GM21528 (cell line): Measurements from ENCODE around the gene SCAMP3.
A peak's percentile ranks its signal among the peaks of the same experiment; 100 is the strongest.
"Not testable (repeated sequence)": the region's sequence is repeated elsewhere in the genome, so short reads cannot be mapped to it uniquely, and the experiment has no call there.

ENCODE experiments used
- ATAC-seq: cut with Tn5 transposase; IDR thresholded peaks from one replicate; pipeline ENCODE4 v1.9.1; 2021; ENCODE audit warnings: mild to moderate bottlenecking, moderate library complexity; ENCODE audit not compliant: unreplicated experiment, low FRiP score

SCAMP3 gene

GRCh38 chr1:155233502-155233901, 28.7 kb downstream of the SCAMP3 start:
- ATAC-seq: not testable (repeated sequence)

- ATAC-seq: not testable (repeated sequence)
Measured at GRCh38 chr1:155232001-155232978, 29.9 kb downstream of the SCAMP3 start.

- ATAC-seq: not testable (repeated sequence)
Measured at GRCh38 chr1:155231302-155231701, 30.9 kb downstream of the SCAMP3 start.

- no peak for ATAC-seq
Measured at GRCh38 chr1:155228096-155228427, 34.1 kb downstream of the SCAMP3 start.

GRCh38 chr1:155227261-155228095, 34.7 kb downstream of the SCAMP3 start:
- ATAC-seq: peak; percentile 89

- ATAC-seq: no peak
Measured at GRCh38 chr1:155226910-155227260, 35.3 kb downstream of the SCAMP3 start.

- ATAC-seq: no peak
Measured at GRCh38 chr1:155226188-155226909, 35.8 kb downstream of the SCAMP3 start.

- not testable (repeated sequence) for ATAC-seq
Measured at GRCh38 chr1:155225404-155225759, 36.8 kb downstream of the SCAMP3 start.

GRCh38 chr1:155223047-155223446, 39.1 kb downstream of the SCAMP3 start:
- no peak for ATAC-seq

GRCh38 chr1:155220211-155220965, 41.8 kb downstream of the SCAMP3 start:
- not testable (repeated sequence) for ATAC-seq

- no peak for ATAC-seq
Measured at GRCh38 chr1:155219592-155220031, 42.5 kb downstream of the SCAMP3 start.

GRCh38 chr1:155218854-155219591, 43.1 kb downstream of the SCAMP3 start:
- ATAC-seq: no peak

- not testable (repeated sequence) for ATAC-seq
Measured at GRCh38 chr1:155214702-155215101, 47.5 kb downstream of the SCAMP3 start.

GRCh38 chr1:155212051-155212440, 50.1 kb downstream of the SCAMP3 start:
- ATAC-seq: not testable (repeated sequence)

- not testable (repeated sequence) for ATAC-seq
Measured at GRCh38 chr1:155211381-155212050, 50.6 kb downstream of the SCAMP3 start.

GRCh38 chr1:155210314-155211104, 51.7 kb downstream of the SCAMP3 start:
- ATAC-seq: no peak

GRCh38 chr1:155209312-155209721, 52.8 kb downstream of the SCAMP3 start:
- no peak for ATAC-seq
